BE2C (cell line): ENCODE results near the gene ATP10A.

Experiments
- DNase-seq: peaks from one replicate; pipeline ENCODE4 v3.0.0-alpha.2; 2020
- H3K27me3 ChIP-seq: fragments of 250-450 bp; sonication (Bioruptor Pico); 2 replicates; pipeline ENCODE4 v1.5.1; 2020; ENCODE audit warnings: mild to moderate bottlenecking
- H3K36me3 ChIP-seq: fragments of 250-450 bp; sonication (Bioruptor Pico); 2 replicates; pipeline ENCODE4 v1.5.1; 2020; ENCODE audit warnings: mild to moderate bottlenecking
- H3K4me1 ChIP-seq: fragments of 250-450 bp; sonication (Bioruptor Pico); 2 replicates; pipeline ENCODE4 v1.5.1; 2020
- H3K4me3 ChIP-seq: 2 replicates; pipeline ENCODE4 v1.5.1; 2011; ENCODE audit warnings: low read depth, low read length
- H3K9me3 ChIP-seq: fragments of 250-450 bp; sonication (Bioruptor Pico); 2 replicates; pipeline ENCODE4 v1.5.1; 2020
- TF ChIP-seq, protein P1 (sequence below): IDR thresholded peaks from 2 replicates; pipeline ENCODE4 v1.5.1; 2012; ENCODE audit warnings: mild to moderate bottlenecking, low read depth, low read length

ATP10A gene

DNA sequence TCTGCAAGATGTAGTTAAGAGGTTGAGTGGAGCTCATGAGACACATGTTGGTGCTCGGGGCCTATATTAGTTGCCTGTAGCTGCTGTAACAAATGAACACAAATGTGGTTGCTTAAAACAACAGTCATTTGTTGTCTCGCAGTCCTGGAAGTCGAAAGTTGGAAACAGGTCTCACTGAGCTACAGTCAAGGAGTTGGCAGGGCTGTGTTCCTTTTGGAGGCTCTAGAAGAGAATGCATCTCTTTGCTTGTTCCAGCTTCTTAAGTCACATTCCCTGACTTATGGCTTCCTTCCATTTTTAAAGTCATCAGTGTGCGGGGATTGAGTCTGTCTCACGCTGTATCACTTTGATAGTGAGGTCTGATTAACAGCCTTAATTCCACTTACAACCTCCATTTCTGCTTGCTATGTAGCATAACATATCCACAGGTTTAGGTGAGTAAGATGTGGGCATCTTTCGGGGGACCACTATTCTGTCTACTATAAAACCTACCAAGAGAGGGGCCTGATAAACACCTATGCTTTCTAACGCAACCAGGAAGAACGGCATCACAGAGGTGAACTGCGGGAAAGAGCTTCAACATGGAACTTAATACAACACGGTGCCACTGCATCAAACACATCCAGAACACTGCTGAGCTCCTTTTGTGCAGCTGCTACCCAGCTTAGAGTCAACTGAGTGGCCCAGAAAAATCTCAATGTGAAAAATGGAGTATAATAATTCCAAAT is 119.4 kb downstream of the ATP10A start:
- Histone ChIP-seq H3K27me3 (no peaks in the 10 kb centered on the region), H3K9me3 (no peaks in the 10 kb centered on the region), H3K4me3 (no peak overlapping the region), H3K36me3 (no peaks in the 10 kb centered on the region), H3K4me1 (no peaks in the 10 kb centered on the region)
- DNase-seq, result no peak
- TF ChIP-seq, protein P1, sequence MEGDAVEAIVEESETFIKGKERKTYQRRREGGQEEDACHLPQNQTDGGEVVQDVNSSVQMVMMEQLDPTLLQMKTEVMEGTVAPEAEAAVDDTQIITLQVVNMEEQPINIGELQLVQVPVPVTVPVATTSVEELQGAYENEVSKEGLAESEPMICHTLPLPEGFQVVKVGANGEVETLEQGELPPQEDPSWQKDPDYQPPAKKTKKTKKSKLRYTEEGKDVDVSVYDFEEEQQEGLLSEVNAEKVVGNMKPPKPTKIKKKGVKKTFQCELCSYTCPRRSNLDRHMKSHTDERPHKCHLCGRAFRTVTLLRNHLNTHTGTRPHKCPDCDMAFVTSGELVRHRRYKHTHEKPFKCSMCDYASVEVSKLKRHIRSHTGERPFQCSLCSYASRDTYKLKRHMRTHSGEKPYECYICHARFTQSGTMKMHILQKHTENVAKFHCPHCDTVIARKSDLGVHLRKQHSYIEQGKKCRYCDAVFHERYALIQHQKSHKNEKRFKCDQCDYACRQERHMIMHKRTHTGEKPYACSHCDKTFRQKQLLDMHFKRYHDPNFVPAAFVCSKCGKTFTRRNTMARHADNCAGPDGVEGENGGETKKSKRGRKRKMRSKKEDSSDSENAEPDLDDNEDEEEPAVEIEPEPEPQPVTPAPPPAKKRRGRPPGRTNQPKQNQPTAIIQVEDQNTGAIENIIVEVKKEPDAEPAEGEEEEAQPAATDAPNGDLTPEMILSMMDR, result no peak

DNA sequence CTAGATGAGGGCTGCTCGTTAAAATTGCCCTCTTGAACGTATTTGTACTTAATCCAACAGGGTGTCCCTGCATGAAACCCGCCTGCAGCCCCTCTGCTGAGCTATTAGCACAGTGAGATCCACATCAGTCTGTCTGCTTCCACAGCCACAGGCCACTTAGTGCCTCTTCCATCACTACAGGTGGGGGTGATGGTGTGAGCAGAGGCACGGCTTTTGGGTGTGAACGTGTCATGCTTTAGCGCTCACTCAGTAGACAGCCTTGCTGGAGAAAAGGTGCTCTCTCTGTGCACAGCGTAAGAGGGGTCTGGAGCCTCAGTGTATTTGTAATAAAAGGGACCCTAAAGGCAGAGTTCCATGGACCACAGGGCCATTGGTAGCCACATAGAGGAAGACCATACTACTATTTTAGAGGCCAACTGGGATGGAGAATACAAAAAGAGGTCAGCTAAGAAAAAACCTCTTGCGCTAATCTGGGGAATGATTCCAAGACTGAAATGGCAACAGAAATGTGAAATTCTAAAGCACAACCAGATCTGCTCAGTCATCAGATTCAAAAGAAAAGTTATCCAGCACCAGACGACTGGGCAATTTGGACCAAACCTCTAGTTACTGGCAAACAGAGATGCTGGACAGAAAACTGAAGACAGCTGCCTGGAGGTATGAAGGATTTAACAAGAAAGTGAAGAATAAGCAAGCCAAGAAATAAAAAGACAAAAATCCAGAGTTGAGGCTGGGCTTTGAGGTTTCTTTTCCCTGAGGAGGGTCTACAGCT is 120.2 kb downstream of the ATP10A start:
- Histone ChIP-seq H3K36me3 (no peaks in the 10 kb centered on the region), H3K4me3 (no peak overlapping the region), H3K9me3 (no peaks in the 10 kb centered on the region), H3K27me3 (no peaks in the 10 kb centered on the region), H3K4me1 (no peaks in the 10 kb centered on the region)
- DNase-seq, result no peak
- TF ChIP-seq, protein P1, result no peak

DNA sequence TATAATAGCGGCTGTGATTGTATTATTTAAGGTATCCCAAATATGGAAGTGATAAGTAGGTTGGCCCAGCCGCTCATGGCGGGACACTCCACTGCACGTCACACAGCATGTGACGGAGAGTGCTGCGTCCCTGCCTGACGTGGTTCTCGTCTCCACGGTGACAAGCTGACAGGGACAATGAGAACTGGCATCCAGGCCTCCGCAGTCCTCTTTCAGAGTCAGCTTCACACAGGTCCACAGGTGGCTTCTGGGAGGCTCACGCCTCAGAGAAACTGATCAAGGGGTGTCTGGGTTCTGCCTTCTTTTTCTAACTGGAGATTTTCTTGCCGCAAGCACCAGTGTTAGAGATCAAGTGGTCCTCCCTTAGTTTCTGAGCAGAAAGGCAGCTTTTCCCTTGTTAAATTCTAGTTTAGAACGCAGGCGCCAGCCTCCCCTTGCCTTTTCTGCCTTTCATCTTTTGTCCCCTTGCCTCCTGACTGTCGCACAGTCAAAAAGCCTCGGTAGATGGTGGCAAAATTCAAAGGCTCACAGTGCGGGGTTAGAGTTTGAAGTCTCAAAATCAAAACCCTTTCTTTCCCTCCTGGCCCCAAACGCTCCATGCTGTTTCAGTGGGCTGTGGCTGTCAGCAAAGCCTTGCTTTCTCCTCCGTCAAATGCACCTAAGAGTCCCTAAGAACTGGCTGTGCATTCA is 120.9 kb downstream of the ATP10A start:
- TF ChIP-seq, protein P1, result no peak
- Histone ChIP-seq H3K36me3 (no peaks in the 10 kb centered on the region), H3K27me3 (no peaks in the 10 kb centered on the region), H3K9me3 (no peaks in the 10 kb centered on the region), H3K4me3 (no peak overlapping the region), H3K4me1 (no peaks in the 10 kb centered on the region)
- no peak for DNase-seq

DNA sequence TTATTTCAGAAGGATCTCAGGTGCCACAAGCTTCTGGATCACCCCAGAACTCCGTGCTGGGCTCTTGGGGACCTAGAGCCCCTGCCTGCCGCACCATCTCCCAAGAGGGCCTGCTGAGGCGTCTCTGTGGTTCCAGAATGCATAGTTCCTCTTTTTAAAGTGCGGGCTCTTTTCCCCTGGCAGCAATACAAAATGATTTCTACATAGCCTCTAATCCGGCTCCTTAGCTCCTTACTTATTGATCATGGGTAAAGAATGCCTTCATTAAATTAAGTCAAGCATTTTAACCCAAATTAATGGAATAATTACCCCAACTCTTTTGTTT is 121.9 kb downstream of the ATP10A start:
- Histone ChIP-seq H3K4me1 (no peaks in the 10 kb centered on the region), H3K36me3 (no peaks in the 10 kb centered on the region), H3K27me3 (no peaks in the 10 kb centered on the region), H3K4me3 (no peak overlapping the region), H3K9me3 (no peaks in the 10 kb centered on the region)
- TF ChIP-seq, protein P1, result no peak
- no peak for DNase-seq

DNA sequence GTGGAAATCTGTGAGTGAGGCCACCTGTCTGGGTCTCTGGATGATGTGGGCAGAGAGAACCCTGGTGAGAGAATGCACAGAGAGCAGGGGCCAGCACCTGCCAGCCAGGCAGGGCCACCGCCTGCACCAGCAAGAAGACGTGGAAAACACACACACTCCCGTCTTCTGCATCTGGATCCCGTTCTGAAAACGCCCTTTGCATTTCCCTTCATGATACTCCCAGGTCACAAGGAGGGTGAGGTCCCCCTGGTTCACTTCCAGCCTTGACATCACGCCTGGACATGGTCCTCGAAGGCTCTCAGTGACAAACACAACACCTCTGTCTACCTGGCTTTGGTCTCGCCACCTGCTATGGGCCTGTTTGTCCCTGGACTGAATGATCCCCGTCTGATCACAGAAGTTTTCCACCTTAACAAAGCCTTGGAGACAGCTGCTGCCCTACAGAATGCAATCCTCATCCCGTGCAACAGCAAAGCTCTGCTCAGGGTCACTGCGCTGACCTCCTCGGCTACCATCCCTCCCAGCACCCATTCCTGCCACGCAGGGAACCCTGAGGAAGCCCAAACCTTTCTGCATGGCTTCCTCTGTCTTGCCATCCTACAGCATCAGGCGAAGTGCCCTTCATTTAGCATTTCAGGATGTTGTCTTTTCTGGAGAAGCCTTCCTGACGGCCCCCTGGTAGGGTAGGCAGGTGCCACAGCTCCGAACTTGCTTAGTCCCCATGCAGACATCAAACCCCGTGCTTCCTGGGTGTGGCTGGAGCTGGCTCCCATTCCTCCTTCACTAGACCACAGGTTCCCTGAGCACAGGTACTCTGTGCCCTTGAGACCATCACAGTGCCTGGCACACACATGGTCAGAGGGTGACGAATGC is 122.5 kb downstream of the ATP10A start:
- no peaks in the 10 kb centered on the region for H3K36me3 ChIP-seq
- no peaks in the 10 kb centered on the region for H3K4me1 ChIP-seq
- H3K27me3 ChIP-seq, result no peaks in the 10 kb centered on the region
- no peaks in the 10 kb centered on the region for H3K9me3 ChIP-seq
- no peak for DNase-seq
- no peak overlapping the region for H3K4me3 ChIP-seq
- TF ChIP-seq, protein P1, result no peak
